Esophagus mucosa (tissue), 1 donor: Measurements from ENCODE around the gene HABP4. TPM values are rescaled to one million over a fixed set of nuclear protein-coding genes. Genes with fewer than 3 reads are reported as not detected.
A peak's percentile ranks its signal among the peaks of the same experiment; 100 is the strongest.

Experiments
- ATAC-seq: fragments of 200-7000 bp; cut with Tn5 transposase; one replicate; pipeline ENCODE4 v1.9.1; 2020
- total RNA-seq: library from RNA; stranded (reverse); gene quantifications from one replicate; pipeline ENCODE4 v1.2.4, GENCODE V29; 2023
- donor health status: DM: yes; HTN: yes; CAD: no.

HABP4 gene
- total RNA-seq, 1 donor from 2014 or later = 1.2 TPM

DNA sequence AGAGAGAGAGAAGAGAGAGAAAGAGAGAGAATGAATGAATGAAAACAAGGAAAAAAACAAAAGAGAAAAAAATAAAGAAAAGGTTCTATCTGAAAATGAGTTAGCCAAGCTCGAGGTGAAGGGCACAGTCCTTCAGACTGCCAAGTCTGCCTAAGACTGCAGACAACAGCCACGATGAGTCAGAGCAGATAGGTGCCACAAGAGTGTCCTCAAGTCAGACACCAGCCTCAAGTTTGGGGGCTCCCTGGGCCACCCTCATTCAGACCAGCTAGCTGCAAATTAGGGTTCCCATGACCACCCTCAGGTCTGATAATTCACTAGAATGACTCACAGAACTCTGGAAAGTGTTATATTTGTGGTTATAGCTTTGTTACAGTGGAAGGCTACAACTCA lies 13.9 kb upstream of the HABP4 start:
- ATAC-seq = no peak

DNA sequence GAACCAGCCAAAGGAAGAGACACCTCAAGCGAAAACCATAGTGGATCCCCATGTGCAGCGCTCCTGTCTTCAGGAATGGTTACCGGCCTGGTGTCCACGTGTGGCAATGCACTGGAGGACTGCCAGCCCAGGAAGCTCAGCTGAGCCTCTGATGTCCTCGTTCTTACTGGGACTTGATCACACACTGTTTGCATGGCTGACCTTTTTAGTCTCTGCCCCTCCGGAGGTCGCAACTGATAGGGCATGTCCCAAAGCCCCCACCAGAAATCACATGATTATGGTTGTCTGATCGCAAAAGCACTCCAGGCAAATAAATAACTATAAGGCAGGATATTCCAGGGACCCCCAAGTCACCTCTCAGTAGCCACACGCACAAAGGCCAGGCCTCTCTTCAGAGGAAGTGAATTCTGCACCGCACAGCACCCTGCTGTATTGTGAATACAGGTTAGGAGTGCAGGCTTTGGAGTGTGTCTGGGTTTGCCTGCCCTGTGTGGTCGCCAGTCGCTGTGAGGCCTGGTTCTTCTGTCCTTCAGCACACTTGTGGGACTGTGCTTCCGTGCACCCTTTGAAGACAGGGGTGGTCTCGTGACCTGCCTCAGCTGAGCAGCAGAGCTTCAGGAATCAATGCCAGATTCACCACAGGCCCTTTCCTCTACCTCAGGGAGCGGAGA lies 13.4 kb upstream of the HABP4 start:
- ATAC-seq = no peak

DNA sequence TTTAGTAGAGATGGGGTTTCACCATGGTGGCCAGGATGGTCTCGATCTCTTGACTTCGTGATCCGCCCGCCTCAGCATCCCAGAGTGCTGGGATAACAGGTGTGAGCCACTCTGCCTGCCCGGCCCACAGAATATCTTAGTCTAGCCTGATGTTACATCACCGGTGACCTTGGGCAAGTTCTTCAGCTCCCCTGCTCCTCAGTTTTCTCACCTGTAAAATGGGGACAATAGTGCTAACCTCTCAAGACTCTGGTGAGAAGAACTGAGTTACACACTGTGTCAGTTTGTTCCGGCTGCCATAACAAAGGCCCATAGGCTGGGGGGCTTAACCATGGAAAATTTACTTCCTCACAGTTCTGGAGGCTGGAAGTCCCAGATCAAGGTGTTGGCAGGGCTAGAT lies 12.5 kb upstream of the HABP4 start:
- no peak for ATAC-seq

DNA sequence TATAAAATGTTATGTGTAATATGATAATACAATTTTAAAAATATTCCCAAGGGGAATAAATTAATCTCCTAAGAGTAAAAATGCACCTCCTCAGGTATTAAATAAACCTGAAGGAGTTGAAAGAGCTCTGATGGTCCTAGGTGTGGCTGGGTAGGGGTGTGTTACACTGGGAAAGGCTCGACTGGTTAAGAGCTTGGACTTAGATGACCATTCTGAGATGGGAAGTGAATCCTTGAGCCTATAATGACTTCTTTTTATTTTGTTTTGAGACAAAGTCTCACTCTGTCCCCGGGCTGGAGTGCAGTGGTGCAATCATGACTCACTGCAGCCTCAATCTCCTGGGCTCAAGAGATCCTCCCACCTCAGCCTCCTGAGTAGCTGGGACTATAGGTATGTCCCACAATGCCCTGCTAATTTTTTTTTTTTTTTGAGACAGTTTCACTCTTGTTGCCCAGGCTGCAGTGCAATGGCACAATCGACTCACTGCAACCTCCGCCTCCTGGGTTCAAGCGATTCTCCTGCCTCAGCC lies 9.2 kb upstream of the HABP4 start:
- ATAC-seq = no peak

DNA sequence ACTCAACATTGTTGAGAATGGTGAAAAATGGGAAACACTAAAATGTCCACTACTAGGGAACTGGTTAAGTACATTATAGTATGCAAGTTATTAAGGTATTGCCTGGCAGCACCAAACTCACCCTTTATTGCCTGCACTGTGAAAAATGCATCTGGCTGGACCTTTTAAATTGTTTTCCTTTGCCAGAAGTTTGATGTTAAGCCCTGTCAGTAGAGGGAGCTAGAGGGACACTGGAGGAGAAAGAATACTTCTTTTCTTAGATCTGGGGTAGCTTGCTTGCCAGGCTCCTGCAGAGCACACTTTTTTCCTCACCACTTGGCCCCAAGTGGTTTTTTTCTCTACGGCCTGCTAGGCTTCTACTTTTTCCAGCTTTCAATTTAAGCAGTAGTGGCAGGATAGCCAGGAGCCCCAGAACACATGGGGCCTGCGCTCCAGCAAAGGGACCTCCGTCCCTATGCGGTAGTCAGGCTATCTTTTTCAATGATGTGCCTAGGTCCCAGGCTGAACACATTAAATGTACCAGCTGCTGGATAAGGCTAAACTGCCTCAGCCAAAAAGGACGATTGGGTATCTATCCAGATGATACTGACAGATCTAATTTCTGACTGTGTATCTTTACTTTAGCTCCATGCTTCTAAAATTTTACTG lies 8.0 kb upstream of the HABP4 start:
- peak; percentile 29 for ATAC-seq

DNA sequence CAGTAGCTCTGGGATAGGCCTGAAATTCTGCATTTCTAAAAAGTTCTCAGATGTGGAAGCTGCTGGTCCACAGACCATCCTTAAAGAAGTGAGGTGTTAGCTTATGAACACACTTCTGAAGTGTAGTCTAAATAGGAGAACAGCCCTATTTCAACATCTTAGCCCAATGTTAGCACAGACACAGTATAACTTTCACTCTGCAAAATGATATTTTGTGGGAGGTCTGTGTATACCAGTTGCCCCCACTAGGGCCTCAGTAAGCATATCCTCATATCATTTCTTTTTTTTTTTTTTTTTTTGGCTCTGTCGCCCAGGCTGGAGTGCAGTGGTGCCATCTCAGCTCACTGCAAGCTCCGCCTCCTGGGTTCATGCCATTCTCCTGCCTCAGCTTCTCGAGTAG lies 7.5 kb upstream of the HABP4 start:
- ATAC-seq = no peak

DNA sequence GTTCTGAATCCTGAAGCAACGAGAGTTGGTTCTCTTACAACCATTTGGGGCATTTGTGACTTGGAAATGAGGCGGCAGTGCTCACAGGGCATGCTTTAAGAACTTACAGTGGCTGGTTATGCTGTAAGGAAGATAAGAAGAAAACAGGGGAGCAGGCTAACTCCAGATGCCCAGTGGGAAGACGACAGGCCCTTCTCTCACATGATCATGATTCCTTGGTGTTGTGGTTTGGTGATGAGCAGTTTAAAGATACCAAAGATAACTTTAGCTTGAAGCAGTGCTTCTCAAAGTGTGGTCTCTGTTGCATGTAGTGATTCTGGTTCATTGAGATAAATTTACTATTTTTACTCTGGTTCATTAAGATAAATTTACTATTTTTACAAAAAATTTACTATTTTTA lies 2.6 kb upstream of the HABP4 start:
- ATAC-seq = no peak

DNA sequence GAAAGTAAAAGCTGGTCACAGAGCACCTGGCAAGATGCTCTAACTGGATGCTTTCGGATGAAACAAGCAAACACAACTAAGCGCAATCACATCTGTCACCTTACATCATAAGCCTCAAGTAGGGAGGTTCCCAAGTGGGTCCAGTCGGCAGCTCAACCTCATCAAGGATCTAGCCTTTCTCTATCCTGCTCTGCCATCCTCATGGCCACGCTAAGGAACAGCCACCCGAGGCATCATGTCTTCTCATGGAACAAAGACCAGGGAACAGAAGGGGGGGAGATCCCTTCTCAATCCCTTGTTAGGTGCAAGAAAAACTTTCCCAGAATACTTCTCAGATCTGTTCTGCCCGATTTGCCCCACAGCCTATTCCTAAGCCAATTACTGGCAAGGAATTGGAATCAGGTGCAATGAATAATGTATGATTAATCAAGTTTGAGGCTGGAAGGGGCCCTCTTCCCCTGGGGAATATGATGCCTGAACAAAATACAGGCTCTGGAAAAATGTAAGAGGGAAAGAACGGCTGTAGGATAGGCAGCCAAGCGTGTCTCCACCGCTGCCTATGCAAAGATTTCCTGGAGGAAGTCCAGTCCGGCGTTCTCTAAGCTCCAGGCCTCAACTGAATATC lies 1.3 kb upstream of the HABP4 start:
- no peak for ATAC-seq

DNA sequence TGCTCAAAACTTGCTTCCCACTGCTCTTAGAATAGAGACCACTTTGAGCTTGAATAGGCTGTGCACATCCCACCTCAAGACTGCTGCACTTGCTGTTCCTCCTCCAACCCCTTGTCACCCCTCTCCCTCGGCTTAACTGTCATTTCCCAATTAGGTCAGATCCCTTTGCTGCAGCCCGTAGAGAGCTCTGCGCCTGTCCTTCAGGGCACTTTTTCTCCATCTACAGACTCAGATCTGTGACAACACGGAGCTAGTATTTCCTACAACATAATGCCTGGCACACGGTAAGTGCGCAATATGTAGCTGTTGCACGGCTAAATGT lies 485 bp upstream of the HABP4 start:
- ATAC-seq = no peak

DNA sequence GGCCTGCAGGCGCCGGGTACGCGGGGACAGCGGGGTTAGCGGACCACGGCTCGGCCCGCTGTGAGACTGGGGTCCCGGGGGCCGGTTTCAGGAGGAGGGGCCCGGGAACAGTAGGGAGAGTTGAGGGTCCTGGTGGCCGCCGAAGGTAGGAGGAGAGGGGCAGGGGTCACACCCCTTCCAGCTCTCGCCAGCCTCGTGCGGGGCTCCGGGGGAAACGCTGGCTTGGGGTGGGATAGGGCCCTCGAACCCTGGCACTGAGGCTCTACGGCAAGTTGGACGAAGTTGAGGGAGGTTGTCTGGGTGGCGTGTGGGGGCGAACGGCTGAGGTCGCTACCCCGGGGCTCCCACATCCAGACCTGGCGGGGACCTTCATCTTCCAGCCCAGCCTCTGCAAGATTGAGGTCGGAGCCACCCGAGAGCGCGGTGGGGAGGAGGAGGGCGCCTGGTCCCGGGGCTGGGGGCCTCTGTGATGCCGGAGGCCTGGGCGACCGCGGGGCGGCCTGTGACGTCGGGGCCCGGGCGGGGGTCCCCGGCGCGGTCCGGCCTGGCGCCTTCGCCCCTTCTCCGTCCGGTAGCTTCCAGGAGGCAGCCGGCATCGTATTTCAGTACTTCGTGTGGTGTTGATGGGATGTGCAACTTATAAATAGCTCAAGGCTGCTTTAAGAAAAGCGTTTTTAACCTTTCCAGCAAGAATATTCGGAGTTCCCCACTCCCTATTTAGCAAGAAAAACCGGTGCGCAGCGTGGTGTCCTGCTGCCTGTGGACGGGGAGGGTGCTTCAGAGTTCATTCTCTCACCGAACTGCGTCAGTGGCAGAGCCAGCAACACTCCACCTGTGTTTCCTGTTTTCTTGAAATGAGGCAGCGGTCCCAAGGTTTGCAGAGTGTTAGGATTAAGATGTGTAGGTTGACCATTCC lies 902 bp downstream of the HABP4 start:
- ATAC-seq = peak; percentile 33

DNA sequence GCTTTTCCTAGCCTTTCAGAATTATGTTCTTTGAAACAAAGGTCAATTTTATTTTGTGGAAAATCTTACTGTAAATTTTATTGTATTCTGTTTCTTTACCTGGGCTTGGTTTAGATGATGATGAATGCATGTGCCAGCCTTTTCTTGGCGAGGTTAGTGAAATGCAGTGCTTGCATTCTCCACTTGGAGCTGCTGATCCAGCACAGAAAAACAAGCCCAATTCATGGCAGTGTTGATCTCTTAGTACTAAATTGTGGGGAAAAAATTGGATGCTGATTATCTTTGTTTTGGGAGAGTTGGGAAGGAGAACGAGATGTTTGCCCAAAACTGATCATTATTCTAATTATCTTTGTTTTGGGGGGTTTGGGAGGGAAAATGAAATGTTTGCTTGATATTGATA lies 3.7 kb downstream of the HABP4 start:
- ATAC-seq = no peak

DNA sequence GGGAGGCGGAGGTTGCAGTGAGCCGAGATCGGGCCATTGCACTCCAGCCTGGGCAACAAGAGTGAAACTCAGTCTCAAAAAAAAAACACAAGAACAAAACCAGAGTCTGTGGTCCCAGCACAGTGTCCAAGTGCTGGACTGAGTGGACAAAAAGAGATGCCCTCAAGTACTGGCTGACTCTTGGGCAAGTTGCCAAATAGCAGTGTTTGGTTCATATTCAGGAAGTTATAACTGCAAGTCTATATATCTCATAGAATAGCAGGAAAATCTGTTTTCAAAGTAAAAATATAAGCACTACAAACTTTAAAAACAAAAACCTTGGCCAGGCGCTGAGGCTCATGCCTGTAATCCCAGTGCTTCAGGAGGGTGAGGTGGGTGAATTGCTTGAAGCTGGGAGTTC lies 7.3 kb downstream of the HABP4 start:
- ATAC-seq = no peak

DNA sequence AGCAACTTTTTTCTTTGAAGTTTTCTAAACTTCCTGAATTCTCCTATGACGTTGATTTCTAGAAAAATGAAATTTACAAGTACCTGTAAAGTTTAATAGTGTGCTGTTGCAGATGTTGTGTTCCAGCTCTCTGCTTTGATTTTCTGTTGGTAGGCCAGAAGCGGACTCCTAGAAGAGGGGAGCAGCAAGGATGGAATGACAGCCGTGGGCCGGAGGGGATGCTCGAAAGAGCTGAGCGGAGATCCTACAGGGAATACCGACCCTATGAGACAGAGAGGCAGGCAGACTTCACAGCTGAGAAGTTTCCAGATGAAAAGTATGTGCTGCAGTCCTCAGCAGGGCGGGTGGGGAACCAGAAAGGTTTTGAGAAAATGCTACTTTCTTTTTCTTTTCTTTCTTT lies 8.3 kb downstream of the HABP4 start:
- no peak for ATAC-seq

DNA sequence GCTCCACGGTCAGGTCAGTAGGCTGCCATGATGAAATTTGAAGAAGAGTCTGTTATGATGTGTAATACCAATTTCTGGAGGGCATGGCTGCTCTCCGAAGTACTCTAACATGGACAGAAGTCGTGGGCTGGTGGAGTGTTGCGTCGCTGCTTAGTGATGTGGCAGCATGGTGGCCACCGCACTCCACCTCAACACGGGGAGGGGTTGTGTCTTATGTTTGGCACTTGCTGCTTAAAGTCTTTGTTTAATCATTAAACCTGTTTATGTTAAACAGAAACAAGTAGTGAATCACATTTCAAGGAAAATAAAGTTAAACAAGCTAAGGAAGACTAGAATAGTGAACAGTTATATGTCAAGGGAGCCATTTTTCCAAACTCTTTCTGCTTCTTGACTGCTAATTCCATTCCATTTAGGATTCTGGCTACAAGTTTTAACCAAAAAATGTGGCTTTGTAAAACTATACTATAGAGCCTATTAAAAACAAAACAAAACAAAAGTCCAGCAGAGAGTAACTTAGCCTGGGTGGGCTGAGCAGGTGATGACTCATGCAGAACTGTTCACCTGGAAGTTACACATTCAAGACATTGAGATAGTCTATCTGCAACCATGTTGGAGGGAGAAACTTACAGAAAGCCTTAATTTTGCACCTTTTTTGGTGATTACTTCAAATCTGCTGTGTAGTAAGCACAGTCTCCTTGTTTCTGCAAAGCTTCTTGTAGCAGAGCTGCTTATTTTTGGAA lies 9.5 kb downstream of the HABP4 start:
- ATAC-seq = no peak

DNA sequence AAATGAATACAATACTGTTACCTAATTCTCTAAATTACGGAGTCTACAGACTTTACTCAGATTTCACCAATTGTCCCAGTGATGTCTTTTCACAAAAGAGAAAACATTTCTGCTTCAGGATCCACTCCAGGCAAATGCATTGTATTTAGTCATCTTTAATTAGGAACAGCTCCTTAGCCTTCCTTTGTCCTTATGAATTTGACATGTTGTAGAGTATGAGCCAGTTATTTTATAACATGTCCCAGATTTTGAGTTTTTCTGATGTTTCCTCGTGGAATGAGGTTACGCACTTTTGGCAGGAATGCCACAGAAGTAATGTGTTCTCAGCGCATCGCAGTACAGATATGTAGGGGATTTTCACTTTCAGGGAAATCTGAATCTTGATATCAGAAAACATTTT lies 10.5 kb downstream of the HABP4 start:
- no peak for ATAC-seq

DNA sequence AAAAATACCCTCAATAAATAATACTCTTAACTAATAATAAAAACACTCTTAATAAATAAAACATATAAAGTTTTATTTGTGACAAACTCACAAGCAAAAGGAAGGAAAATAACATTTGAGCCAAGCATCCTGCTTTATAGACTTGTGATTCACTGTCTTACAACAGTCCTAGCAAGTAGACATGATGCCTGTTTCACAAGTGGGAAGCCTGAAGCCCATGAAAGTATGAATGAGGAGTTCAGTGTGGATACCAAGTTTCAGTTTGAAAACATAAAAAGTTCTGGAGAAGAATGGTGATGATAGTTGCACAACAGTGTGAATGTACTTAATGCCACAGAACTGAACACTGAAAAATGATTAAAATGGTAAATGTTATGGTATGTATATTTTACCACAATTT lies 10.9 kb downstream of the HABP4 start:
- ATAC-seq = no peak

DNA sequence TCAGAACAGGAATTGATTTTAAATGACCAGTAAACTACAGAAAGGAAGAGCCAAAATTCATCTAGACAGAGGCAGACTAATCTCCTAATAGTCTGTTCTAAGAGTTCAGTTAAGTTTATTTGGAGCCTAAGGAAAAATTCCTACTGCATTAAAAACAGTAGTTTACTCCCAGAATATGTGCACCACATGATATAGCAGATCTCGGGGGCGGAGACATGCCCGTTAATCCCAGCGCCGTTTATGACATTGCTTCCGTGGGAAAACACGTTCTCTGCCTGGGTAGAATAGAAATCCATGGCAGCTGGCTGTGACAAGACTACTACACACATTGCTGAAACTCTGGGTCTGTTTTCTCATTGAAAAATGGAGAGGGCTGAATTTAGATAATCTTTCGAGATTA lies 11.4 kb downstream of the HABP4 start:
- no peak for ATAC-seq

DNA sequence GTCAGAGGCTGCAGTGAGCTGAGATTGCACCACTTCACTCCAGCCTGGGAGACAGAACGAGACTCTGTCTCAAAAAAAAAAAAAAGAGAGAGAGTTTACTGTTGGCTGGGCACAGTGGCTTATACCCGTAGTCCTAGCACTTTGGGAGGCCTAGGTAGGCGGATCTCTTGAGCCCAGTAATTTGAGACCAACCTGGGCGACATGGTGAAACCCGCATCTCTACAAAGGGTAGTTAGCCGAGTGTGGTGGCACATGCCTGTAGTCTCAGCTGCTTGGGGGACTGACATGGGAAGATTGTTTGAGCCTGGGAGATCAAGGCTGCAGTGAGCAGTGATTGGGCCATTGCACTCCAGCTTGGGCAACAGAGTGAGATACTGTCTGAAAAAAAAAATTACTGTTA lies 12.6 kb downstream of the HABP4 start:
- no peak for ATAC-seq

DNA sequence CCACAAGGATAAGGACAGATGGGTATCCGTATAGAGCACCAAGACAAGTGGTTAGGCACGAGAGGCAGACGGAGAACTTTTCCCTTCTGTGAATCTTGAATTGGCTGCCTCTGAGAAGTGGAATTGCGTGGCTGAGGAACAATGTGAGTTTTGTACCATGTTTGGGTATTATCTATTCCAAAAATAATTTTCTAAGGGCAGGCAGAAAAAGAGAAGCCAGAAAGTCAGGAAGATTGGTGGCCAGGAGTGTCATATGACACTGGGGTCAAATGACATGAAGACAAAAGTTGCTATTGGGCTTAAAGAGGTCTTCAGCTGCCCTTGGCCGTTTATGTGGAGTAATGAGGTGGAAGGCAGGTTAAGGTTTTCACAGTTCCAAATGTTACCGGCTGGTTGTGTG lies 14.5 kb downstream of the HABP4 start:
- no peak for ATAC-seq

DNA sequence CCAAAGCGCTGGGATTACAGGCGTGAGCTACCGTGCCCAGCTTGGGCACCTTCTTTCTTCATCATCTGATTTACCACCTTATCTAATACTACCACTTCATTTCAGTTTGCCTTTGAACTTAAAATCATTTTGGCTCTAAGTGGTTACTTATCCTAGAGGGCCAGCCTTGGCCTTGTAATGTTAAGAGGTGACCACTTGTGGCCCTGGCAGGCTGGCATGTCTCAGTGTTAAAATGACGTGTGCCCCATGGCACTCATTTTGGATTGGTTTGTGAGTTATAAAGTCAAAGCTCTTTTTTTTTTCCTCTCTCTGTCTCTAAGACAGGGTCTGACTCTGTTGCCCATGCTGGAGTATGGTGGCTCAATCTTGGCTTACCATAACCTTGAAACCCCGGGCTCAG lies 17.8 kb downstream of the HABP4 start:
- ATAC-seq = no peak

DNA sequence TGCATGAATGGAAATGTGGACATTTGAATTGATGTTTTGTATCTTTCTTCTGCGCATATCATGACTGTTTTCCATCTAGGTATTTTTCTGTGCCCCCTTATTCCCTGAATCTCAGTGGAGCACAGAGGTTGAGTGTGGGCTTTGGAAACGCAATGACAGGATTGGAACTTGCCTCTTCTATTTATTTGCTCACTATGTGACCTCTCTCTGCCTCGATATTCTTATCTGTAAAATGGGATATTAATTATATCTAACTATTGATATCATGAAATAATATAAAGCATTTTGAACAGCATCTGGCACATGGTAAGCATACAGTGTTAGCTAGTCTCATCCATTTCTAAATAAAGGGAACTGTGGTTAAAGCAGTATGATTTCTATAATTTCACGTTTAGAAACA lies 26.0 kb downstream of the HABP4 start:
- ATAC-seq = no peak

DNA sequence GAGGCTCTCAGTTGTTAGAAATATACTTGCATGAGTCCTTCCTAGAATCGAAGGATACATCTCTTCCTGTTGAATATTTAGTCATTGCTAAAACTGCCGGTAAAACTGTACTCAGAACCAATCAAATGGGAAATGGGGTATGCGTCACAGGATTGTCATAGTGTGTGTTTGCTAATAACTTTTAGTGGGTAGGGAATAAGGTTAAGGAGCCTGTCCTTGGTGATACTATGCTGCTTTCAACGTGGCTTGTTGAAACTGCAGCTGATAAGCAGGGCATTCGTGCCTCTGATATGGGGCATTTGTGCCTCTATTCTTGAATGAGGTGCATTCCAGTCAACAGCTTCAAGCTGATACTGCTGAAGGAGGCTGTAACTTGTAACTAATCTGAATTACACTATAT lies 26.6 kb downstream of the HABP4 start:
- no peak for ATAC-seq
